GM19351 (cell line): ENCODE results near the gene MYH9.

Experiments used
- ATAC-seq: cut with Tn5 transposase; IDR thresholded peaks from one replicate; pipeline ENCODE4 v1.9.1; 2021; ENCODE audit warnings: mild to moderate bottlenecking, moderate library complexity; ENCODE audit not compliant: unreplicated experiment

MYH9 gene

GRCh38 chr22:36369004-36369921 lies 18.5 kb downstream of the MYH9 start:
- ATAC-seq, result no peak

DNA sequence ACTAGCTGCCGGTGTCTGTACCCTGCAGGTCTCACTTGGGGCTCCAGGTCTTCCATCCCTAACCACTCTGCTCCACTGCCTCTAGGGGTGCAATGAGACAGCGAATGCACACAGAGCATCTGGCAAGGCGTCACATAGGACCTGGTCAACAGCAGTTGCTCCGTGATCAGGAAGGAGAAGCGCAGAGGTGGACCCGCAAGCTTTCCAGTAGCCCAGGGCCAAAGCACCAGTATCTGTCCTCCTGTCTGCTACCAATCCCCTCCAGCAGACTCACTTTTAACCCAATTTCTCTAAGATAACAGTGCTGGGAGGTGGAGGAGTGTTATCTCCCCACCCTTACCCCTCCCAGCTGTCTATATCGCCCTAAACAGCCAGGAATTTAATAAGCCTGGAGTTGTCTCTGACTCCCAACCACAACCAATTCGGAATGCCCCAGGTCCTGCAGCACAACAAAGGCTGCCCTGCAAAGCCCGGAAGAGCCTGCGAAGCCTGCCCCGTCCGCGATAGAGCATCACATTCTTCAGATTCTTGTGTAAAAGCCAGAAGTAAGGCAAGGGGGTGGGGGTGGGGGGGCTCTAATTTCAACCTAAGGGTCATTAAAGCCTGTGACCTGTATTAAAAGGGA lies 19.3 kb downstream of the MYH9 start:
- no peak for ATAC-seq

GRCh38 chr22:36367479-36367878 lies 20.3 kb downstream of the MYH9 start:
- ATAC-seq, result no peak

DNA sequence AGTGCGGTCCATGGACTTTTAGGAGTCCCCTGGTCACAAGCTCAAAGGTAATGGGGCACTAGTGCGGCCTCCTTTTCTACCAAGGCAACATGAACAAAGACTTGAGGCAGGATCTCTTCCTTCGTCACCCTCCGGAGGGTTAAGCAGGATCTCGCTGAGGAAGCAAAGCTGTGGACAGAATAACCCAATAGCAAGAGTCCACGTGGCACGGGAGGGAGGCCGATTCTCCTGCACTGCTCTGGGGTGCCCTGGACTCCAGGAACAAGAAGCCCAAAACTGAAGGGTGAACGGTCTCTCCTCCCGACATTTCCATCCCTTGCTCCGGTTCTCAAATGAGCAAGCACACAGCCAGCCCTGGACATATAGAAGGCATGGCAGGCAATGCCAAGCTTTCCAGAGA lies 20.7 kb downstream of the MYH9 start:
- ATAC-seq, result no peak

- no peak for ATAC-seq
These were observed 21.5 kb downstream of the MYH9 start for GRCh38 chr22:36366291-36366708.

GRCh38 chr22:36365020-36365411 lies 22.8 kb downstream of the MYH9 start:
- ATAC-seq, result no peak

DNA sequence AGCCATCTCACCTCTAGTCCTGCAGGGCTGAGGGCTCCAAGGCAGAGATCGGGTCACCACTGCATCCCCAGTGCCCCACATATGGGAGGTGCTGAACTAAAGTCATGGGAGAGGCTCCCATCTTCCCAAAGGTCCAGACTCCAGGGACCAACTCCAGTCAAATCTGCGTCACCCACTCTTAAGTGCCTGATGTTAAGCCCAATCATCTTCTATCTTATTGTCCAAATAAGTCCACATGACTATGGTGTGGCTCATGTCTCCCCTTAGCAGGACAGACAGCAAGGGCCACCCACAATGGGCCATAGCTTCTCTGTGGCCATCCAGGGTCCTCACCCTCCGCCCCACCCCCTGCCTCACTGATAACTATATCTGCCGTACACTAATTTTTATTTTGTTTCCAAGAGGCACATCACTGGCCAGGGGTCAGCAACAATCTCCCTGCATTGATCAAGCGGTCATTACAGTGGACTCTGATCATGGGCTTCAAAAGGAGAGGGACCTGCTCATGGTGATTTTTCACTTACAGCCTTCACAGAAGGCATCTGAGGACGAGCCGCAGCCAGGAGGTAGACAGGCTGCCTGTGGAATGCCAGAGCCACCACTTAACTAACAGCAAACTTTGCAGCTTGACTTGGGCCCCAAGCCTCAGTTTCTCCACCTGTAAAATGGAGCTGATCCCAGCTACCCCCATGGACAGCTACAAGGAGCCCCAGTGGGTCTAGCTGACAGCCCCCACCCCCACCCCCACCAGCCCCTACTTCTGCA lies 23.3 kb downstream of the MYH9 start:
- ATAC-seq, result no peak

DNA sequence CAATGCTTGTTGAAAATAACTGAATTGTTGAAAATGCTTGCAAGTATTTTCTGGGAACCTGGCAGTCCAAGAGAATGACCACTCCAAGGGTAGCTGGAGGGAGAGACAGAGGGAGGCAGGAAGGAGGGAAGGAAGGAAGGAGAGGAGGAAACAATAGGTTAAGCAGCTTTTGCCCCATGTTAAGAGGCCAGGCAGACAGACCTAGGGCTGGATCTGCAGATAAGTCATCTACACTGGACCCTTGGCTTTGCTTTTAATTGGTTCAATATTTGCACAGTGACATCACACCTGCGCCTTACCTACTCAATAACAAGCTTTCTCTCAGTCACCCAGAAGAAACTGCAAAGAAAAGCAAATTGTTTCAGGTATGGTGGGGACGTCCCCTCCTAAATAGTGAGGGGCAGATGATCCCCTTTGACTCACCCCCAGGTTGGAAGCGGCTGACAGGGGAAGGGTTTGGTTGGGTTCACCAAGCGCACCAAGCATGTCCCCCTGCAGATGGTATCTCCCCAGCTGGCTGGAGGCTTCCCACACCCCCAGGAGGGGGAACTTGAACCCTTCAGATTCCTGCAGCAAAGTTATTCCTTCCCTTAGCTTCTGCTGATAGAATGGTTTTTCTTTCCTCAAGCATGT lies 24.3 kb downstream of the MYH9 start:
- no peak for ATAC-seq

- ATAC-seq, result no peak
These were observed 24.8 kb downstream of the MYH9 start for GRCh38 chr22:36362932-36363331.

GRCh38 chr22:36362075-36362474 lies 25.7 kb downstream of the MYH9 start:
- ATAC-seq, result no peak

GRCh38 chr22:36360871-36361383 lies 26.8 kb downstream of the MYH9 start:
- ATAC-seq, result no peak

GRCh38 chr22:36360011-36360410 lies 27.8 kb downstream of the MYH9 start:
- no peak for ATAC-seq

GRCh38 chr22:36359470-36359996 lies 28.2 kb downstream of the MYH9 start:
- ATAC-seq, result no peak

DNA sequence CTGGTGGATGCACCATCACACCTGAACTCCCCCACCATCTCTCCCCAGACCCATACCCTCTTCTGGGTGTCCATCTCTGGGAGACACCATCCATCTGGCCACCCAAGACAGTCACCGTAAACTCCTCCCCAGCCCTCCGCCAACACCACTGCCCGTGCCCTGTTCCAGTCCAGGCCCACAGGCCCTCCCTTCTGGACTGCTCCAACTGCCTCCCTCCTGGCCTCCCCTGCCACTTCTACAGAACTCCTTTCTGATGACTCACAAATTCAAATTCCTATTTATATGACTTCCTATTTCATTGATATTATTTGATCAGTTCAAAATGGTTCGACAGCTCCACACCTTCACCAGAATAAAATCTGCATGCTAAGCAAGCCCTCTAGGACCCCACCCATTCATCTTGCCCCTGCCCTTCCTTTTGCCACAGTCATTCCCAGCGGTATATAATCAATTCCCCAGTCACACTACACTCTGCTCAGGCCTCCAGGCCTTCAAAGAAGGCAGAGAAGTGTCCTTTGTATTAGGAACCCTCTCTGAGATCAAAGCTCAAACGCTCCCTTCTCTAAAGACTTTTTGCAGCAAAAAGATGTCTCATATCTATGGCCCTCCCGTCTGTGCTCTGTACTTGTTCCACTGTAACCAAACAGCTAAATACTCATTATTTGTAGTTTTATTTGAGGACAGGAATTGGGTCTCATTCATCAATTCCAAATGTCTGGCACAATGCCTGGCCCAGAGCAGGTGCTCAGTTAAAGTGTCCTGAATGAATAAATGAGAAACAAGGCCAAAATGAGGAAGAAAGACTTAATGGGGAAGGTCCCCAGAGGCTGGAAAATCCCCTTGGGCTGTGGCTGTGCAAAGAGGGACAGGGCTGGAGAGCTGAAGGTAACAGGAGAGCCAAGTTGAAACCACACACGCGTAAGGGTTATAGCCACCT lies 29.0 kb downstream of the MYH9 start:
- ATAC-seq, result no peak

- ATAC-seq, result no peak
These were observed 30.8 kb downstream of the MYH9 start for GRCh38 chr22:36356708-36357624.

GRCh38 chr22:36355894-36356293 lies 31.9 kb downstream of the MYH9 start:
- no peak for ATAC-seq

DNA sequence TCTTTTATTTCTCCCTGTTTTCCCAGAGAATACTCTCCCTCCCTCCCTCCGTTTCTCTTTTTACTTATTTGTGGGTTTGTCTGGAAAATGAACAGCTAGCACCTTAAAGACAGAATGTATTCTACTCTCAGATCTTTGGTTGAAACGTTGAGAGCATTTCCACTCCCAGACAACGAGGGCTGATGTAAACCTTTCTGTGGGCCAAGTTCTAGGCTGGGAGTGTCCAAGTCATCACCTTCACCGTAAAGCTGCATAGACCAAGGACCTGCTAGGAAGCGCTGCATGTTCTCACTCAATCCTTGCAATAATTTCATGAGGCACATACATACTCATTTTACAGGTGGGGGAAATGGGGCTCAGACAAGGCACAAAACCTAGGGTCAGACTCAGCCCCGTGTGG lies 32.4 kb downstream of the MYH9 start:
- no peak for ATAC-seq

DNA sequence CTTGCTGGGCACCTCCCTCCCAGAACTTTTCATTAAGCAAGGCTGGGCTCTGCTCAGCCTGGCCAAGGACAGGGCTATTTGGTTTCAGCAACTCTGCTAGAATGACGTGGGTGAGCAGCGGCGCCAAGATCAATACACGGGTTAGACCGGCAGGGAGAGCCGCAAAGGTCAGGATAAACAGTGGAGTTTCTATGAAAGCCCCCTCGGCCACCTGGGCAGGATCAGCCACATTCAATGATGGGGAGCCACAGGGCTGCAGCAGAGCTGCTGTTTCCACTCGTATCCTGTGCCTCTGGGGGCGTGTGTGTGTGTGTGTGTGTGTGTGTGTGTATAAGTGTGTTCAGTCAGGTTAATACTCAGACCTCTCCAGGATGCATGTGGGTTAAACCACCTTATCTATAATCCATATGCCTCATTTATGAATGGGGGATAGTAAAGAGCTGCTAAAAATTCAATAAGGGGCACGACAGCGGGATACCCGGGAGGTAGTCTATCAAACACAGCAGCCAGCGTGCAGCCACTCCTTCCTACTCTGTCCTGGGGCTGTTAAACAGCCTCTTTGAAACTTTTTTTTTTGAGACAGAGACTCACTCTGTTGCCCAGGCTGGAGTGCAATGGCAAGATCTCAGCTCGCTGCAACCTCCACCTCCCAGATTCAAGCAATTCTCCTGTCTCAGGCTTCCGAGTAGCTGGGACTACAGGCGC lies 34.8 kb downstream of the MYH9 start:
- no peak for ATAC-seq
